NCI-H1105 (cell line): ENCODE measurements around the gene PHACTR4.
A peak's percentile ranks its signal among the peaks of the same experiment; 100 is the strongest.
"Not testable (repeated sequence)": the region's sequence is repeated elsewhere in the genome, so short reads cannot be mapped to it uniquely, and the experiment has no call there.

Source experiments
- DNase-seq: peaks from one replicate; lab custom pipeline; 2025; lab: John Stamatoyannopoulos, UW

The PHACTR4 gene

GRCh38 chr1:28501925-28502324, 132.4 kb downstream of the PHACTR4 start:
- DNase-seq = no peak

GRCh38 chr1:28503117-28503516, 133.6 kb downstream of the PHACTR4 start:
- no peak for DNase-seq

GRCh38 chr1:28505406-28506187, 136.1 kb downstream of the PHACTR4 start, which contains the start of gene RCC1:
TSS of gene RCC1 (plus strand) at chr1:28506043. CDS start at chr1:28529867, 23,824 bp downstream.
- peak; percentile 97 for DNase-seq

GRCh38 chr1:28506907-28507246, 137.3 kb downstream of the PHACTR4 start:
- no peak for DNase-seq

- no peak for DNase-seq
Observed at GRCh38 chr1:28507247-28507645, 137.7 kb downstream of the PHACTR4 start.

GRCh38 chr1:28507646-28508434, 138.3 kb downstream of the PHACTR4 start:
- no peak for DNase-seq

GRCh38 chr1:28508435-28508754, 138.9 kb downstream of the PHACTR4 start:
- DNase-seq = no peak

GRCh38 chr1:28509705-28510272, 140.2 kb downstream of the PHACTR4 start:
- DNase-seq = no peak

- DNase-seq = no peak
Observed at GRCh38 chr1:28510273-28510969, 140.9 kb downstream of the PHACTR4 start.

- no peak for DNase-seq
Observed at GRCh38 chr1:28510970-28511440, 141.5 kb downstream of the PHACTR4 start.

- DNase-seq = no peak
Observed at GRCh38 chr1:28512058-28512611, 142.6 kb downstream of the PHACTR4 start.

GRCh38 chr1:28514445-28514933, 144.9 kb downstream of the PHACTR4 start:
- not testable (repeated sequence) for DNase-seq

GRCh38 chr1:28516518-28516956, 147.0 kb downstream of the PHACTR4 start:
- no peak for DNase-seq

GRCh38 chr1:28517649-28517999, 148.1 kb downstream of the PHACTR4 start:
- no peak for DNase-seq

GRCh38 chr1:28518000-28518744, 148.6 kb downstream of the PHACTR4 start:
- peak; percentile 84 for DNase-seq

- no peak for DNase-seq
Observed at GRCh38 chr1:28518745-28519341, 149.3 kb downstream of the PHACTR4 start.

GRCh38 chr1:28519946-28520725, 150.6 kb downstream of the PHACTR4 start:
- no peak for DNase-seq

- not testable (repeated sequence) for DNase-seq
Observed at GRCh38 chr1:28520796-28521195, 151.3 kb downstream of the PHACTR4 start.

GRCh38 chr1:28521502-28522164, 152.1 kb downstream of the PHACTR4 start:
- DNase-seq = no peak
